Heart left ventricle (tissue), 13 donors: ENCODE measurements around the gene CRHR1.

Experiments used
- CTCF ChIP-seq, 12 donors: fragments of 200-600 bp; sonication (generic) in 4 of 12; IDR thresholded peaks; one replicate each; pipeline versions ENCODE4 v1.5.0 to v1.8.0; 2018 to 2022; ENCODE audit warnings: antibody characterized with exemption in 12 of 12, mild to moderate bottlenecking in 5 of 12
- POLR2A ChIP-seq, 2 donors: fragments of 450-650 bp; IDR thresholded peaks; one replicate each; pipeline ENCODE4 v1.6.1; 2017; ENCODE audit warnings: antibody characterized with exemption in 2 of 2, mild to moderate bottlenecking in 2 of 2, moderate library complexity in 2 of 2
- donor health status: ischemic (EF 13 %, LVEDD 7.1; RV severe dilation, severe dysfunction).
- donor health status: DM: no; HTN: yes; CAD: no.
- donor health status: DM: no; HTN: no; CAD: no.
- donor health status: ischemic (EF 25% LVEDD 6.9; RV normal size, moderate dysfunction).
- donor health status: ischemic (EF 25% LVEDD 5.7; RV mildly dilated, moderate dysfunction).
- donor health status: ischemic (EF 35%, LVEDD 5.7; RV mildly dilated, moderate dysfunction).
- donor health status: nonischemic (EF 11% LVEDD 7.7; RV severe dilation, severe dysfunction).
- donor health status: DM: yes; HTN: yes; CAD: no.
- donor health status: PGD.
- donor health status: ischemic (EF 29% LVEDD 5.4; RV normal size, mild dysfunction).
- donor health status: nonischemic (EF 23%, LVEDD 6.1; RV moderate dilation, normal function).

- no peak for TF ChIP-seq POLR2A (IDR thresholded peaks at IDR 0.05)
- no peak for TF ChIP-seq CTCF (IDR thresholded peaks at IDR 0.05)
Observed at GRCh38 chr17:45814622-45815606, 30.8 kb downstream of the CRHR1 start.
